GM23338 (cell line): ENCODE data around the gene DNAJB13. TPM values are rescaled to one million over a fixed set of nuclear protein-coding genes. Genes with fewer than 3 reads are reported as not detected.

Source experiments
- ATAC-seq: fragments of 200-7000 bp; cut with Tn5 transposase; 3 replicates; pipeline ENCODE4 v1.9.1; 2020
- DNase-seq: peaks from one replicate; pipeline ENCODE4 v3.0.0-alpha.2; 2015; ENCODE audit warnings: low spot score
- H2AFZ ChIP-seq: fragments of 200-600 bp; sonication (generic); 2 replicates; pipeline ENCODE4 v1.8.0; 2016; ENCODE audit warnings: antibody characterized with exemption, mild to moderate bottlenecking, moderate library complexity
- H3F3A ChIP-seq: fragments of 200-600 bp; sonication (generic); replicated peaks from 2 replicates; pipeline ENCODE4 v1.8.0; 2017; ENCODE audit warnings: antibody characterized with exemption, mixed run types, low read depth
- H3K27ac ChIP-seq: fragments of 200-600 bp; sonication (generic); 2 replicates; pipeline ENCODE4 v1.6.1; 2016; ENCODE audit warnings: low read depth
- H3K27me3 ChIP-seq: fragments of 200-600 bp; sonication (generic); 2 replicates; pipeline ENCODE4 v1.8.0; 2016; ENCODE audit warnings: mild to moderate bottlenecking, mixed run types, moderate library complexity; ENCODE audit not compliant: insufficient read depth
- H3K36me3 ChIP-seq: fragments of 200-600 bp; sonication (generic); 2 replicates; pipeline ENCODE4 v1.8.0; 2016; ENCODE audit warnings: mild to moderate bottlenecking; ENCODE audit not compliant: insufficient read depth
- H3K4me1 ChIP-seq: fragments of 200-600 bp; sonication (generic); 2 replicates; pipeline ENCODE4 v1.8.0; 2016; ENCODE audit warnings: mild to moderate bottlenecking, moderate library complexity; ENCODE audit not compliant: insufficient read depth
- H3K4me2 ChIP-seq: fragments of 200-600 bp; sonication (generic); 2 replicates; pipeline ENCODE4 v1.7.1; 2017; ENCODE audit warnings: mixed run types
- H3K4me3 ChIP-seq: fragments of 200-600 bp; sonication (generic); 2 replicates; pipeline ENCODE4 v1.6.1; 2016; ENCODE audit warnings: mixed run types
- H3K79me2 ChIP-seq: fragments of 200-600 bp; sonication (generic); replicated peaks from 2 replicates; pipeline ENCODE4 v1.8.0; 2017; ENCODE audit warnings: mild to moderate bottlenecking; ENCODE audit not compliant: insufficient read depth
- H3K9me2 ChIP-seq: fragments of 200-600 bp; sonication (generic); 2 replicates; pipeline ENCODE4 v1.8.0; 2017; ENCODE audit not compliant: insufficient read depth
- H4K20me1 ChIP-seq: fragments of 200-600 bp; sonication (generic); replicated peaks from 2 replicates; pipeline ENCODE4 v1.8.0; 2017; ENCODE audit warnings: mild to moderate bottlenecking; ENCODE audit not compliant: insufficient read depth
- H3K27ac Mint-ChIP-seq: 2 replicates; pipeline ENCODE4 v1.8.0; 2020; ENCODE audit warnings: inconsistent platforms, mild to moderate bottlenecking, moderate library complexity, mixed read lengths
- H3K27me3 Mint-ChIP-seq: 3 replicates; pipeline ENCODE4 v1.8.0; 2022; ENCODE audit warnings: low read depth, mild to moderate bottlenecking, moderate library complexity, mixed read lengths, inconsistent platforms; ENCODE audit not compliant: insufficient read depth, poor library complexity
- H3K36me3 Mint-ChIP-seq: 3 replicates; pipeline ENCODE4 v1.8.0; 2021; ENCODE audit warnings: low read depth, mild to moderate bottlenecking, inconsistent platforms, moderate library complexity, mixed read lengths
- H3K4me1 Mint-ChIP-seq: 3 replicates; pipeline ENCODE4 v1.8.0; 2020; ENCODE audit warnings: mild to moderate bottlenecking, inconsistent platforms, mixed read lengths
- H3K4me3 Mint-ChIP-seq: 3 replicates; pipeline ENCODE4 v1.8.0; 2021; ENCODE audit warnings: moderate library complexity, mild to moderate bottlenecking, inconsistent platforms, mixed read lengths
- H3K9me3 Mint-ChIP-seq: 3 replicates; pipeline ENCODE4 v1.8.0; 2020; ENCODE audit warnings: moderate library complexity, mild to moderate bottlenecking, inconsistent platforms, mixed read lengths
- EZH2 ChIP-seq: fragments of 200-600 bp; sonication (generic); IDR thresholded peaks from one replicate; pipeline ENCODE4 v1.8.0; 2017; ENCODE audit warnings: antibody characterized with exemption, mild to moderate bottlenecking, low read depth; ENCODE audit not compliant: unreplicated experiment
- JUNB ChIP-seq: IDR thresholded peaks from one replicate; pipeline ENCODE4 v1.6.1; 2016; ENCODE audit warnings: antibody characterized with exemption; ENCODE audit not compliant: unreplicated experiment
- NANOG ChIP-seq: IDR thresholded peaks from 2 replicates; pipeline ENCODE4 v1.6.1; 2016; ENCODE audit warnings: antibody characterized with exemption, borderline replicate concordance
- STAT1 ChIP-seq: IDR thresholded peaks from one replicate; pipeline ENCODE4 v1.6.1; 2016; ENCODE audit warnings: antibody characterized with exemption; ENCODE audit not compliant: unreplicated experiment
- ZNF331 ChIP-seq: fragments of 250-450 bp; sonication (Bioruptor Pico); IDR thresholded peaks from 2 replicates; pipeline ENCODE4 v1.5.0; 2020; ENCODE audit warnings: low read depth, mild to moderate bottlenecking, moderate library complexity
- polyA plus RNA-seq: library from polyadenylated mRNA; unstranded; fragments of >200 nt; fragmentation: Nextera tagmentation; extraction: Ambion mirVana; gene quantifications from 2 replicates; pipeline ENCODE4 v1.2.1, GENCODE V29; 2016
- total RNA-seq: library from RNA; depleted of rRNA; stranded (reverse); fragments of >200 nt; shearing (Covaris generic); gene quantifications from 2 replicates; pipeline ENCODE4 v1.2.3, GENCODE V29; 2014
- TF ChIP-seq, protein P1 (sequence below): fragments of 250-450 bp; sonication (Bioruptor Pico); IDR thresholded peaks from 2 replicates; pipeline ENCODE4 v1.5.0; 2020; ENCODE audit warnings: mild to moderate bottlenecking, moderate library complexity
- TF ChIP-seq, protein P2 (sequence below): IDR thresholded peaks from one replicate; pipeline ENCODE4 v1.6.1; 2018; ENCODE audit warnings: antibody characterized with exemption; ENCODE audit not compliant: unreplicated experiment
- TF ChIP-seq, protein P3 (sequence below), 2 experiments: fragments of 200-600 bp in 1 of 2; sonication (generic) in 1 of 2; conservative IDR thresholded peaks; 2 replicates each; pipeline versions ENCODE4 v1.5.1 to v1.6.1; 2016 to 2017; ENCODE audit warnings: antibody characterized with exemption in 2 of 2, low read depth in 2 of 2, mild to moderate bottlenecking in 2 of 2, moderate library complexity in 1 of 2
- TF ChIP-seq, protein P4 (sequence below): IDR thresholded peaks from 2 replicates; pipeline ENCODE4 v1.6.1; 2016; ENCODE audit warnings: antibody characterized with exemption

Gene DNAJB13
- total and polyA plus RNA-seq, 2 experiments from 2014 or later, result 0.14 to 0.32 TPM

DNA sequence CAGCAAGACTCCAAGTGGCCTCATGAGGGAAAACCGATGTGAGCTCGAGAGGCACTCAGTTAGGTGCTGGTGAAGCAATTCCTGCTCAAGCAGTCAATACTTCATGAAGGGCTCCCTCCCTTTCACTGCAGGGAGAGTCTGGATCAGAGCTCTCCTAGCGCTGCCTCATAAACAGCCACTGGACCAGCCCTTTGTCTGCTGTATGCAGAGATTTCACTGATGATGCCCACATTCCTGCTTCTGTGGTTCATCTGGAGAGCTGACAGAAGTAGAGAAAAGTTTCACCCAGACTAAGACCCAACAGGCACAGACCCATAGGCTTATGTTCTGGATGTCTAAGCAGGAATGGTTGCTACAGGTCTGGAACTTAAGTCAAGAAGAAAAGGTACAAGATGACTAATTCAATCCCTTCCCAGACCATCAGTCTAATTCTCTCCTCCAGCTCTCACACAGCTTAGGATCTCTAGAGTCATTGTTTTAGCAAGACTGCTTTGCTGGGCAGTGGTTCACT lies 27.8 kb downstream of the DNAJB13 start (continued):
- TF ChIP-seq, protein P1, sequence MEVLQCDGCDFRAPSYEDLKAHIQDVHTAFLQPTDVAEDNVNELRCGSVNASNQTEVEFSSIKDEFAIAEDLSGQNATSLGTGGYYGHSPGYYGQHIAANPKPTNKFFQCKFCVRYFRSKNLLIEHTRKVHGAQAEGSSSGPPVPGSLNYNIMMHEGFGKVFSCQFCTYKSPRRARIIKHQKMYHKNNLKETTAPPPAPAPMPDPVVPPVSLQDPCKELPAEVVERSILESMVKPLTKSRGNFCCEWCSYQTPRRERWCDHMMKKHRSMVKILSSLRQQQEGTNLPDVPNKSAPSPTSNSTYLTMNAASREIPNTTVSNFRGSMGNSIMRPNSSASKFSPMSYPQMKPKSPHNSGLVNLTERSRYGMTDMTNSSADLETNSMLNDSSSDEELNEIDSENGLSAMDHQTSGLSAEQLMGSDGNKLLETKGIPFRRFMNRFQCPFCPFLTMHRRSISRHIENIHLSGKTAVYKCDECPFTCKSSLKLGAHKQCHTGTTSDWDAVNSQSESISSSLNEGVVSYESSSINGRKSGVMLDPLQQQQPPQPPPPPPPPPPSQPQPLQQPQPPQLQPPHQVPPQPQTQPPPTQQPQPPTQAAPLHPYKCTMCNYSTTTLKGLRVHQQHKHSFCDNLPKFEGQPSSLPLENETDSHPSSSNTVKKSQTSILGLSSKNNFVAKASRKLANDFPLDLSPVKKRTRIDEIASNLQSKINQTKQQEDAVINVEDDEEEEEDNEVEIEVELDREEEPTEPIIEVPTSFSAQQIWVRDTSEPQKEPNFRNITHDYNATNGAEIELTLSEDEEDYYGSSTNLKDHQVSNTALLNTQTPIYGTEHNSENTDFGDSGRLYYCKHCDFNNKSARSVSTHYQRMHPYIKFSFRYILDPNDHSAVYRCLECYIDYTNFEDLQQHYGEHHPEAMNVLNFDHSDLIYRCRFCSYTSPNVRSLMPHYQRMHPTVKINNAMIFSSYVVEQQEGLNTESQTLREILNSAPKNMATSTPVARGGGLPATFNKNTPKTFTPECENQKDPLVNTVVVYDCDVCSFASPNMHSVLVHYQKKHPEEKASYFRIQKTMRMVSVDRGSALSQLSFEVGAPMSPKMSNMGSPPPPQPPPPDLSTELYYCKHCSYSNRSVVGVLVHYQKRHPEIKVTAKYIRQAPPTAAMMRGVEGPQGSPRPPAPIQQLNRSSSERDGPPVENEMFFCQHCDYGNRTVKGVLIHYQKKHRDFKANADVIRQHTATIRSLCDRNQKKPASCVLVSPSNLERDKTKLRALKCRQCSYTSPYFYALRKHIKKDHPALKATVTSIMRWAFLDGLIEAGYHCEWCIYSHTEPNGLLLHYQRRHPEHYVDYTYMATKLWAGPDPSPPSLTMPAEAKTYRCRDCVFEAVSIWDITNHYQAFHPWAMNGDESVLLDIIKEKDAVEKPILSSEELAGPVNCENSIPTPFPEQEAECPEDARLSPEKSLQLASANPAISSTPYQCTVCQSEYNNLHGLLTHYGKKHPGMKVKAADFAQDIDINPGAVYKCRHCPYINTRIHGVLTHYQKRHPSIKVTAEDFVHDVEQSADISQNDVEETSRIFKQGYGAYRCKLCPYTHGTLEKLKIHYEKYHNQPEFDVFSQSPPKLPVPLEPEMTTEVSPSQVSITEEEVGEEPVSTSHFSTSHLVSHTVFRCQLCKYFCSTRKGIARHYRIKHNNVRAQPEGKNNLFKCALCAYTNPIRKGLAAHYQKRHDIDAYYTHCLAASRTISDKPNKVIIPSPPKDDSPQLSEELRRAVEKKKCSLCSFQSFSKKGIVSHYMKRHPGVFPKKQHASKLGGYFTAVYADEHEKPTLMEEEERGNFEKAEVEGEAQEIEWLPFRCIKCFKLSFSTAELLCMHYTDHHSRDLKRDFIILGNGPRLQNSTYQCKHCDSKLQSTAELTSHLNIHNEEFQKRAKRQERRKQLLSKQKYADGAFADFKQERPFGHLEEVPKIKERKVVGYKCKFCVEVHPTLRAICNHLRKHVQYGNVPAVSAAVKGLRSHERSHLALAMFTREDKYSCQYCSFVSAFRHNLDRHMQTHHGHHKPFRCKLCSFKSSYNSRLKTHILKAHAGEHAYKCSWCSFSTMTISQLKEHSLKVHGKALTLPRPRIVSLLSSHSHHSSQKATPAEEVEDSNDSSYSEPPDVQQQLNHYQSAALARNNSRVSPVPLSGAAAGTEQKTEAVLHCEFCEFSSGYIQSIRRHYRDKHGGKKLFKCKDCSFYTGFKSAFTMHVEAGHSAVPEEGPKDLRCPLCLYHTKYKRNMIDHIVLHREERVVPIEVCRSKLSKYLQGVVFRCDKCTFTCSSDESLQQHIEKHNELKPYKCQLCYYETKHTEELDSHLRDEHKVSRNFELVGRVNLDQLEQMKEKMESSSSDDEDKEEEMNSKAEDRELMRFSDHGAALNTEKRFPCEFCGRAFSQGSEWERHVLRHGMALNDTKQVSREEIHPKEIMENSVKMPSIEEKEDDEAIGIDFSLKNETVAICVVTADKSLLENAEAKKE (CRISPR knock-in tag), result no peak
- TF ChIP-seq ZNF331 (CRISPR knock-in tag) (no peak), EZH2 (no peak)

DNA sequence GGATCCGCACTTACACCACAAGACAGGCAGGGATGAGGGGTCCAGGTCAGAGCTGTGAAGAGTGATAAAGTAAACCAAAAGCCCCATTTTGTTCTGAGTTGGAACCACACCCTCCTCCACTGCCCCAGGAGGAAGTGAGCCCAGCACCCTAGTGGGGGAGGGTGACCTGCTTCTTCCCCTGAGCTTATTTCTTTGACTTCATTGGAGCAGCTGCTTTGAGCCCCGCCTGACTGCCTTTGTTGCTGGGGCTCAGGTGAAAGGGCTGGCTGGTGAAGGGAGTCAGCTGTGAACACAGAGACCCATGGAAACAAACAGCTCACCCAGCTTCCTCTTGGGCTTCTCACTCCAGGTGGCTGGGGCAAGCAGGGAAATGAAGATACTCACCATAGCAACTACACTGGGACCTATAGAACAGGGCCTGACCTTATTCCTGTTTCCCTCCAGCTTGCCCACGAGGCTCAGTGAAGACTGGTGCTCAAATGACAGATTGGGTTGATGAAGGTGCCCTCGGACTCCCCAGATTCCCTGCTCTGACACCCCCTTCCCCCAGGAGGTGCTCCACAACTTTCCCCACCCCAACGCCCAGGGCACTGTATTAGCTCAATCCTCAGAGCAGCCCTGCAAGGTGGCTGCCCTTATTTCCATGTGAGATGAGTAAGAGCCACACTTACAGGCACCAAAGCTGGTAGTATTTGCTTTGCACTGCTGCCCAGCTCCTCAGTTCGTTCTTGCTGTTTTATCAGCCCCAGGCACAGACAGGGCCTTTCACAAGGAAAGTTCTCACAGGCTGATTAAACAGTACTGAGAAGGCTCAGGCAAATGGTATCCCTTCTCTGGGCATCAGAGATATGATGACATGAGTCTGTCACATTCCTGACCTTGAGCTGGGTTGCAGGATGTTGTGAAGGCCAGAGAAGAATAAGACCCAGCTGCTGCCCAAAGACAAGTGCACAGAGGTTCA lies 29.5 kb downstream of the DNAJB13 start:
- H3F3A ChIP-seq, result peaks cover 5% of the 10 kb centered on the region; the same call in 1 of the 2 replicates
- Mint-ChIP-seq H3K9me3 (no peaks in the 10 kb centered on the region; the same call in 1 of the 3 replicates), H3K27me3 (peaks cover 25% of the 10 kb centered on the region), H3K36me3 (peaks cover 67% of the 10 kb centered on the region), H3K27ac (peak overlapping the region; percentile 77; the same call in 1 of the 2 replicates), H3K4me1 (peaks cover 33% of the 10 kb centered on the region), H3K4me3 (peak overlapping the region; percentile 94)
- H3K79me2 ChIP-seq, result peaks cover 14% of the 10 kb centered on the region
- H2AFZ ChIP-seq, result no peak overlapping the region
- H3K36me3 ChIP-seq, result peaks cover 30% of the 10 kb centered on the region
- no peaks in the 10 kb centered on the region for H3K27me3 ChIP-seq
- DNase-seq, result peak; percentile 30
- peak overlapping the region; percentile 100 for H3K4me2 ChIP-seq
- H3K9me2 ChIP-seq, result no peaks in the 10 kb centered on the region
- peaks cover 32% of the 10 kb centered on the region for H3K4me1 ChIP-seq
- H3K27ac ChIP-seq, result peak overlapping the region; percentile 74; the same call in 1 of the 2 replicates
- ATAC-seq, result peak; percentile 7
- peaks cover 13% of the 10 kb centered on the region for H4K20me1 ChIP-seq
- H3K4me3 ChIP-seq, result peak overlapping the region; percentile 98
- TF ChIP-seq, protein P2, sequence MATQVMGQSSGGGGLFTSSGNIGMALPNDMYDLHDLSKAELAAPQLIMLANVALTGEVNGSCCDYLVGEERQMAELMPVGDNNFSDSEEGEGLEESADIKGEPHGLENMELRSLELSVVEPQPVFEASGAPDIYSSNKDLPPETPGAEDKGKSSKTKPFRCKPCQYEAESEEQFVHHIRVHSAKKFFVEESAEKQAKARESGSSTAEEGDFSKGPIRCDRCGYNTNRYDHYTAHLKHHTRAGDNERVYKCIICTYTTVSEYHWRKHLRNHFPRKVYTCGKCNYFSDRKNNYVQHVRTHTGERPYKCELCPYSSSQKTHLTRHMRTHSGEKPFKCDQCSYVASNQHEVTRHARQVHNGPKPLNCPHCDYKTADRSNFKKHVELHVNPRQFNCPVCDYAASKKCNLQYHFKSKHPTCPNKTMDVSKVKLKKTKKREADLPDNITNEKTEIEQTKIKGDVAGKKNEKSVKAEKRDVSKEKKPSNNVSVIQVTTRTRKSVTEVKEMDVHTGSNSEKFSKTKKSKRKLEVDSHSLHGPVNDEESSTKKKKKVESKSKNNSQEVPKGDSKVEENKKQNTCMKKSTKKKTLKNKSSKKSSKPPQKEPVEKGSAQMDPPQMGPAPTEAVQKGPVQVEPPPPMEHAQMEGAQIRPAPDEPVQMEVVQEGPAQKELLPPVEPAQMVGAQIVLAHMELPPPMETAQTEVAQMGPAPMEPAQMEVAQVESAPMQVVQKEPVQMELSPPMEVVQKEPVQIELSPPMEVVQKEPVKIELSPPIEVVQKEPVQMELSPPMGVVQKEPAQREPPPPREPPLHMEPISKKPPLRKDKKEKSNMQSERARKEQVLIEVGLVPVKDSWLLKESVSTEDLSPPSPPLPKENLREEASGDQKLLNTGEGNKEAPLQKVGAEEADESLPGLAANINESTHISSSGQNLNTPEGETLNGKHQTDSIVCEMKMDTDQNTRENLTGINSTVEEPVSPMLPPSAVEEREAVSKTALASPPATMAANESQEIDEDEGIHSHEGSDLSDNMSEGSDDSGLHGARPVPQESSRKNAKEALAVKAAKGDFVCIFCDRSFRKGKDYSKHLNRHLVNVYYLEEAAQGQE, result no peak
- TF ChIP-seq JUNB (no peak), STAT1 (no peak), NANOG (no peak)
- TF ChIP-seq, protein P3, sequence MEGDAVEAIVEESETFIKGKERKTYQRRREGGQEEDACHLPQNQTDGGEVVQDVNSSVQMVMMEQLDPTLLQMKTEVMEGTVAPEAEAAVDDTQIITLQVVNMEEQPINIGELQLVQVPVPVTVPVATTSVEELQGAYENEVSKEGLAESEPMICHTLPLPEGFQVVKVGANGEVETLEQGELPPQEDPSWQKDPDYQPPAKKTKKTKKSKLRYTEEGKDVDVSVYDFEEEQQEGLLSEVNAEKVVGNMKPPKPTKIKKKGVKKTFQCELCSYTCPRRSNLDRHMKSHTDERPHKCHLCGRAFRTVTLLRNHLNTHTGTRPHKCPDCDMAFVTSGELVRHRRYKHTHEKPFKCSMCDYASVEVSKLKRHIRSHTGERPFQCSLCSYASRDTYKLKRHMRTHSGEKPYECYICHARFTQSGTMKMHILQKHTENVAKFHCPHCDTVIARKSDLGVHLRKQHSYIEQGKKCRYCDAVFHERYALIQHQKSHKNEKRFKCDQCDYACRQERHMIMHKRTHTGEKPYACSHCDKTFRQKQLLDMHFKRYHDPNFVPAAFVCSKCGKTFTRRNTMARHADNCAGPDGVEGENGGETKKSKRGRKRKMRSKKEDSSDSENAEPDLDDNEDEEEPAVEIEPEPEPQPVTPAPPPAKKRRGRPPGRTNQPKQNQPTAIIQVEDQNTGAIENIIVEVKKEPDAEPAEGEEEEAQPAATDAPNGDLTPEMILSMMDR (conservative IDR thresholded peaks at IDR 0.05; ENCODE audit: low read depth in 2 of 2), result no peak
- TF ChIP-seq, protein P4, sequence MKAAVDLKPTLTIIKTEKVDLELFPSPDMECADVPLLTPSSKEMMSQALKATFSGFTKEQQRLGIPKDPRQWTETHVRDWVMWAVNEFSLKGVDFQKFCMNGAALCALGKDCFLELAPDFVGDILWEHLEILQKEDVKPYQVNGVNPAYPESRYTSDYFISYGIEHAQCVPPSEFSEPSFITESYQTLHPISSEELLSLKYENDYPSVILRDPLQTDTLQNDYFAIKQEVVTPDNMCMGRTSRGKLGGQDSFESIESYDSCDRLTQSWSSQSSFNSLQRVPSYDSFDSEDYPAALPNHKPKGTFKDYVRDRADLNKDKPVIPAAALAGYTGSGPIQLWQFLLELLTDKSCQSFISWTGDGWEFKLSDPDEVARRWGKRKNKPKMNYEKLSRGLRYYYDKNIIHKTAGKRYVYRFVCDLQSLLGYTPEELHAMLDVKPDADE, result no peak
